A673 (cell line): ENCODE results near the gene TICAM2. TPM values are rescaled to one million over a fixed set of nuclear protein-coding genes. Genes with fewer than 3 reads are reported as not detected.

ENCODE experiments used
- BruUV-seq: library from RNA; stranded (reverse); fragments of 400-500 nt; replicated peaks from 2 replicates; lab custom pipeline; 2021; lab: Mats Ljungman, UMichigan
- CTCF ChIA-PET: fragments of 300-600 bp; sonication (Branson Sonifier 250); formaldehyde crosslinking; loops from one replicate; lab custom pipeline; 2022; ENCODE audit warnings: antibody characterized with exemption; lab: Charles Lee
- POLR2A ChIA-PET: fragments of 300-600 bp; sonication (Branson Sonifier 250); formaldehyde crosslinking; loops from one replicate; lab custom pipeline; 2022; ENCODE audit warnings: antibody characterized with exemption; ENCODE audit not compliant: low non-redundant PET; lab: Charles Lee
- DNase-seq: peaks from one replicate; pipeline ENCODE4 v3.0.0-alpha.2; 2015; ENCODE audit warnings: low spot score
- H3K27ac ChIP-seq: fragments of 200-600 bp; sonication (generic); 2 replicates; pipeline ENCODE4 v1.5.1; 2016; ENCODE audit warnings: mixed run types, low read depth, mild to moderate bottlenecking, mixed read lengths, antibody characterized with exemption, low read length; ENCODE audit not compliant: poor library complexity, severe bottlenecking
- H3K27me3 ChIP-seq: fragments of 200-600 bp; sonication (generic); replicated peaks from 2 replicates; pipeline ENCODE4 v1.6.1; 2017; ENCODE audit warnings: mixed run types, low read depth, mild to moderate bottlenecking, mixed read lengths, antibody characterized with exemption, low read length; ENCODE audit not compliant: insufficient read depth, poor library complexity
- H3K36me3 ChIP-seq: fragments of 200-600 bp; sonication (generic); 2 replicates; pipeline ENCODE4 v1.6.1; 2016; ENCODE audit warnings: mixed run types, mild to moderate bottlenecking, mixed read lengths, antibody characterized with exemption, low read length; ENCODE audit not compliant: insufficient read depth, poor library complexity, severe bottlenecking
- H3K4me1 ChIP-seq: fragments of 200-600 bp; sonication (generic); 2 replicates; pipeline ENCODE4 v1.6.1; 2017; ENCODE audit warnings: mixed run types, mild to moderate bottlenecking, mixed read lengths, antibody characterized with exemption, low read length; ENCODE audit not compliant: insufficient read depth, poor library complexity, severe bottlenecking
- H3K4me3 ChIP-seq: fragments of 200-600 bp; sonication (generic); 2 replicates; pipeline ENCODE4 v1.5.1; 2016; ENCODE audit warnings: low read depth, mixed run types, mild to moderate bottlenecking, mixed read lengths, low read length; ENCODE audit not compliant: poor library complexity, severe bottlenecking
- H3K9me3 ChIP-seq: fragments of 200-600 bp; sonication (generic); 2 replicates; pipeline ENCODE4 v1.6.1; 2016; ENCODE audit warnings: mixed run types, low read depth, mild to moderate bottlenecking, mixed read lengths, antibody characterized with exemption, low read length; ENCODE audit not compliant: poor library complexity, severe bottlenecking
- CTCF ChIP-seq: fragments of 300-800, 200-600 bp; sonication (generic); conservative IDR thresholded peaks from 2 replicates; pipeline ENCODE4 v1.5.1; 2017; ENCODE audit warnings: low read depth, mild to moderate bottlenecking, antibody characterized with exemption, low read length, moderate library complexity, mixed read lengths
- EZH2 ChIP-seq: fragments of 200-600 bp; sonication (generic); IDR thresholded peaks from 2 replicates; pipeline ENCODE4 v1.6.1; 2017; ENCODE audit warnings: borderline replicate concordance, low read depth, mild to moderate bottlenecking, mixed read lengths, antibody characterized with exemption, low read length; ENCODE audit not compliant: poor library complexity, severe bottlenecking
- intact Hi-C: fragments of 100-400 bp; cut with micrococcal nuclease; formaldehyde crosslinking; loops from one replicate; pipeline ENCODE4 v1.10.0; 2022; ENCODE audit not compliant: unreplicated experiment
- total RNA-seq: library from RNA; stranded (reverse); gene quantifications from 2 replicates; pipeline ENCODE4 v1.2.3, GENCODE V29; 2021

Gene TICAM2
- total RNA-seq, 1 experiment from 2014 or later = 0.32 TPM

- CTCF ChIA-PET = no interaction called here
- Histone ChIP-seq H3K4me3 (no peak overlapping the region), H3K4me1 (peaks cover 7% of the 10 kb centered on the region), H3K36me3 (no peaks in the 10 kb centered on the region), H3K27me3 (peaks cover 7% of the 10 kb centered on the region), H3K27ac (no peak overlapping the region), H3K9me3 (no peaks in the 10 kb centered on the region)
- intact Hi-C loops = no loop called here
- TF ChIP-seq EZH2 = no peak
- TF ChIP-seq CTCF = no peak
- POLR2A ChIA-PET = no interaction called here
- DNase-seq = peak; percentile 81
- no TSS peak for BruUV-seq
Measured at GRCh38 chr5:115639377-115639776, 37.1 kb upstream of the TICAM2 start.

- peaks cover 7% of the 10 kb centered on the region for H3K27me3 ChIP-seq
- H3K4me3 ChIP-seq = no peak overlapping the region
- no peaks in the 10 kb centered on the region for H3K9me3 ChIP-seq
- H3K36me3 ChIP-seq = no peaks in the 10 kb centered on the region
- no peak for DNase-seq
- no TSS peak for BruUV-seq
- no peak overlapping the region for H3K27ac ChIP-seq
- peaks cover 7% of the 10 kb centered on the region for H3K4me1 ChIP-seq
- intact Hi-C loops = no loop called here
- TF ChIP-seq CTCF (no peak), EZH2 (no peak)
- POLR2A ChIA-PET = no interaction called here
- CTCF ChIA-PET = no interaction called here
Measured at GRCh38 chr5:115637507-115637906, 35.2 kb upstream of the TICAM2 start.

GRCh38 chr5:115636008-115636407 is 33.7 kb upstream of the TICAM2 start:
- Histone ChIP-seq H3K4me1 (peaks cover 7% of the 10 kb centered on the region), H3K4me3 (no peak overlapping the region), H3K27me3 (no peaks in the 10 kb centered on the region), H3K36me3 (no peaks in the 10 kb centered on the region), H3K27ac (no peak overlapping the region), H3K9me3 (no peaks in the 10 kb centered on the region)
- ChIA-PET CTCF (no interaction called here), POLR2A (no interaction called here)
- no TSS peak for BruUV-seq
- TF ChIP-seq CTCF (no peak), EZH2 (no peak)
- DNase-seq = no peak
- intact Hi-C loops = no loop called here
